HS-27A (cell line): ENCODE data around the gene KRT83.
"Not testable (repeated sequence)": the region's sequence is repeated elsewhere in the genome, so short reads cannot be mapped to it uniquely, and the experiment has no call there.

Source experiments
- DNase-seq: peaks from one replicate; pipeline ENCODE4 v3.0.0-alpha.2; 2012; ENCODE audit warnings: low read depth, missing footprints

KRT83 gene

GRCh38 chr12:52353766-52354165 is 32.6 kb upstream of the KRT83 start:
- no peak for DNase-seq

GRCh38 chr12:52352951-52353350 is 31.8 kb upstream of the KRT83 start:
- DNase-seq, result no peak

GRCh38 chr12:52351196-52352059 is 30.2 kb upstream of the KRT83 start:
- DNase-seq, result no peak

GRCh38 chr12:52350786-52351185 is 29.6 kb upstream of the KRT83 start:
- DNase-seq, result no peak

- DNase-seq, result no peak
Observed at GRCh38 chr12:52350021-52350620, 28.9 kb upstream of the KRT83 start.

- DNase-seq, result no peak
Observed at GRCh38 chr12:52349196-52349595, 28.0 kb upstream of the KRT83 start.

- no peak for DNase-seq
Observed at GRCh38 chr12:52347551-52348510, 26.6 kb upstream of the KRT83 start.

- DNase-seq, result no peak
Observed at GRCh38 chr12:52347016-52347415, 25.8 kb upstream of the KRT83 start.

GRCh38 chr12:52346593-52346992 is 25.4 kb upstream of the KRT83 start:
- DNase-seq, result no peak

GRCh38 chr12:52345041-52345440 is 23.8 kb upstream of the KRT83 start:
- not testable (repeated sequence) for DNase-seq

- no peak for DNase-seq
Observed at GRCh38 chr12:52344111-52344510, 22.9 kb upstream of the KRT83 start.

GRCh38 chr12:52343550-52343949 is 22.4 kb upstream of the KRT83 start:
- DNase-seq, result no peak

- DNase-seq, result no peak
Observed at GRCh38 chr12:52342781-52343490, 21.7 kb upstream of the KRT83 start.

GRCh38 chr12:52341066-52341580 is 19.9 kb upstream of the KRT83 start:
- DNase-seq, result no peak

GRCh38 chr12:52338241-52338960 is 17.2 kb upstream of the KRT83 start:
- DNase-seq, result no peak

- no peak for DNase-seq
Observed at GRCh38 chr12:52337054-52337453, 15.9 kb upstream of the KRT83 start.

- DNase-seq, result no peak
Observed at GRCh38 chr12:52336641-52337040, 15.4 kb upstream of the KRT83 start.

GRCh38 chr12:52335598-52336262 is 14.5 kb upstream of the KRT83 start:
- DNase-seq, result no peak

GRCh38 chr12:52334185-52334584 is 13.0 kb upstream of the KRT83 start:
- no peak for DNase-seq

GRCh38 chr12:52333321-52333720 is 12.1 kb upstream of the KRT83 start:
- DNase-seq, result no peak
